Body of pancreas (tissue), 4 donors: Measurements from ENCODE around the gene ITIH4.

ENCODE experiments used
- POLR2A ChIP-seq, 3 donors: fragments of 450-650 bp; IDR thresholded peaks; one replicate each; pipeline ENCODE4 v1.6.1; 2016; ENCODE audit warnings: antibody characterized with exemption in 3 of 3, mild to moderate bottlenecking in 2 of 3
- TF ChIP-seq, protein P1 (sequence below), 7 experiments: fragments of 450-650 bp in 4 of 7; fragments of 200-600 bp in 3 of 7; sonication (generic) in 3 of 7; IDR thresholded peaks; one replicate each; pipeline ENCODE4 v1.5.1; 2016 to 2019; ENCODE audit warnings: antibody characterized with exemption in 7 of 7

DNA sequence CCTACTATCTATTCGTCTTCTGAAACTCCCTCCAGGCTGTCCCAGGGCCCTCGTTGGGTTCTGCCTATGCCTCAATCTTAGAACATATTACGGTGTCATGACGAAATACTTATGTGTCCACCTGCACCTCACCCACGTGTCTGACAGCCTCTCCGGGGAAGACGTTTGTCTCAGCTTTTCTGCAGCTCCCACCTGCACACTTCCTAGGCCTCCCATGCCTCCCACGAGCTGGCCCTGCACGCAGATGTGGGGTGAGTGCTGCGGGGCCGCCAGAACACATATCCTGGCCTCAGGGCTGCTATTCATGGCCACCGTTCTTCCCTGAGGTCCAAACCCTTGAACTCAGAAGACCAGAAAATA lies 11.5 kb upstream of the ITIH4 start:
- TF ChIP-seq, protein P1, sequence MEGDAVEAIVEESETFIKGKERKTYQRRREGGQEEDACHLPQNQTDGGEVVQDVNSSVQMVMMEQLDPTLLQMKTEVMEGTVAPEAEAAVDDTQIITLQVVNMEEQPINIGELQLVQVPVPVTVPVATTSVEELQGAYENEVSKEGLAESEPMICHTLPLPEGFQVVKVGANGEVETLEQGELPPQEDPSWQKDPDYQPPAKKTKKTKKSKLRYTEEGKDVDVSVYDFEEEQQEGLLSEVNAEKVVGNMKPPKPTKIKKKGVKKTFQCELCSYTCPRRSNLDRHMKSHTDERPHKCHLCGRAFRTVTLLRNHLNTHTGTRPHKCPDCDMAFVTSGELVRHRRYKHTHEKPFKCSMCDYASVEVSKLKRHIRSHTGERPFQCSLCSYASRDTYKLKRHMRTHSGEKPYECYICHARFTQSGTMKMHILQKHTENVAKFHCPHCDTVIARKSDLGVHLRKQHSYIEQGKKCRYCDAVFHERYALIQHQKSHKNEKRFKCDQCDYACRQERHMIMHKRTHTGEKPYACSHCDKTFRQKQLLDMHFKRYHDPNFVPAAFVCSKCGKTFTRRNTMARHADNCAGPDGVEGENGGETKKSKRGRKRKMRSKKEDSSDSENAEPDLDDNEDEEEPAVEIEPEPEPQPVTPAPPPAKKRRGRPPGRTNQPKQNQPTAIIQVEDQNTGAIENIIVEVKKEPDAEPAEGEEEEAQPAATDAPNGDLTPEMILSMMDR (IDR thresholded peaks at IDR 0.05): no peak
- no peak for TF ChIP-seq POLR2A (IDR thresholded peaks at IDR 0.05)
